HG02938 (cell line): ENCODE results near the gene SRRM2.
"Not testable (repeated sequence)": the region's sequence is repeated elsewhere in the genome, so short reads cannot be mapped to it uniquely, and the experiment has no call there.

Experiments used
- ATAC-seq: cut with Tn5 transposase; IDR thresholded peaks from one replicate; pipeline ENCODE4 v1.9.1; 2021; ENCODE audit warnings: mild to moderate bottlenecking, moderate library complexity; ENCODE audit not compliant: unreplicated experiment

The SRRM2 gene

GRCh38 chr16:2713985-2714774 is 38.3 kb upstream of the SRRM2 start:
- no peak for ATAC-seq

GRCh38 chr16:2715064-2715463 is 37.4 kb upstream of the SRRM2 start:
- no peak for ATAC-seq

GRCh38 chr16:2715519-2715918 is 36.9 kb upstream of the SRRM2 start:
- ATAC-seq: no peak

- no peak for ATAC-seq
Observed at GRCh38 chr16:2715966-2716885, 36.2 kb upstream of the SRRM2 start.

- ATAC-seq: no peak
Observed at GRCh38 chr16:2716948-2717347, 35.5 kb upstream of the SRRM2 start.

- no peak for ATAC-seq
Observed at GRCh38 chr16:2717383-2718263, 34.8 kb upstream of the SRRM2 start.

GRCh38 chr16:2719328-2720063 is 32.9 kb upstream of the SRRM2 start:
- no peak for ATAC-seq

GRCh38 chr16:2720064-2720457 is 32.4 kb upstream of the SRRM2 start, which contains the start of gene PRSS27:
Gene PRSS27, minus strand, starts transcription at chr16:2720224. Its CDS starts 64 bp downstream, at chr16:2720160.
- no peak for ATAC-seq

GRCh38 chr16:2720719-2721633 is 31.5 kb upstream of the SRRM2 start:
- ATAC-seq: peak; percentile 75

GRCh38 chr16:2721634-2722173 is 30.7 kb upstream of the SRRM2 start:
- not testable (repeated sequence) for ATAC-seq

GRCh38 chr16:2724088-2724676 is 28.3 kb upstream of the SRRM2 start:
- no peak for ATAC-seq

GRCh38 chr16:2724816-2725348 is 27.6 kb upstream of the SRRM2 start:
- ATAC-seq: no peak

GRCh38 chr16:2726923-2727322 is 25.5 kb upstream of the SRRM2 start:
- no peak for ATAC-seq

- ATAC-seq: no peak
Observed at GRCh38 chr16:2728034-2728433, 24.4 kb upstream of the SRRM2 start.

GRCh38 chr16:2734844-2735515 is 17.5 kb upstream of the SRRM2 start:
- ATAC-seq: no peak

- no peak for ATAC-seq
Observed at GRCh38 chr16:2736476-2737237, 15.8 kb upstream of the SRRM2 start.

GRCh38 chr16:2737238-2737605 is 15.2 kb upstream of the SRRM2 start:
- no peak for ATAC-seq
